Stimulated activated CD8-positive, alpha-beta memory T cell treated with anti-CD3 and anti-CD28 coated beads, Interleukin-15, amount 100 ng/mL, for 1 hour (primary cell): ENCODE data around the gene KRTAP10-11.
"Not testable (repeated sequence)": the region's sequence is repeated elsewhere in the genome, so short reads cannot be mapped to it uniquely, and the experiment has no call there.

Experiments used
- DNase-seq: peaks from one replicate; pipeline ENCODE4 v3.0.0-alpha.2; 2020; ENCODE audit warnings: low read depth

KRTAP10-11 gene

DNA sequence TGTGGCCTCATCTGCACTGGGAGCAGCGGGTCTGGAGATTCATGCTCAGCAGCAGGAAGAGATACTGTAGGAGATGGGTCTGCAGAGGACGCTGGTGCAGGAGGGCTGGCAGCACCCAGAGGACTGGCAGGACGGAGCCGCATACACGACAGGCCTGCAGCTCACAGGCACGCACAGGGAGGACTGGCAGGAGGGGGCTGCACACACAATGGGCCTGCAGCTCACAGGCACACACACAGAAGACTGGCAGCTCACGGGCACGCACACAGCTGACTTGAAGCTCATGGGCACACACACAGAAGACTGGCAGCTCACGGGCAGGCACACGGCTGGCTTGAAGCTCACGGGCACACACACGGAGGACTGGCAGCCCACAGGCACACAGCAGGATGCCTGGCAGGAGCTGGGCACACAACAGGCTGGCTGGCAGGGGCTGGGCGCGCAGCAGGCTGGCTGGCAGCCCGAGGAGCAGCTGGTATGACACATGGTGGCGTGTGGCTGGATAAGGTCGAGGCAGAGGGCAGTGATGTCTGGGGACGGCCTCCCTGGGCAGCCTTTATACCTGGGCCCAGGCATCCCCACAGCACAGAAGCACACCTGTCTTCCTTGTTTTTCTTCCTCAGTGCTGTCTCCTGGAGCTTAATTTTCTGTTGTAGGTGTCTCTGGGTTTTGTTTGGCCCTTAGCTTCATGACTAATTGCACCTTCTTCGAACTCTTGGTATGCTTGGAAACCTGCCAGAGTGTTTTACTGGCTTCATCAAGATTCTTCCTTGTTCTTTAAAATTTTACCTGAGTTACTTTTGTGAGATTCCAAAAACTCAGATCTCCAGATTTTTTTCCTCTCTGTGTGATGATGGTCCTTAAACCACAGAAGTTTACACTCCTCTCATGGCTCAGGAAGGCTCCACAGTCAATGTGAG lies 20.4 kb downstream of the KRTAP10-11 start, which contains the start of gene KRTAP12-2:
Gene KRTAP12-2, minus strand, starts transcription at position 527 of the 920 bp plus-strand sequence. Its CDS starts 41 bp downstream, at position 486.
- no peak for DNase-seq

DNA sequence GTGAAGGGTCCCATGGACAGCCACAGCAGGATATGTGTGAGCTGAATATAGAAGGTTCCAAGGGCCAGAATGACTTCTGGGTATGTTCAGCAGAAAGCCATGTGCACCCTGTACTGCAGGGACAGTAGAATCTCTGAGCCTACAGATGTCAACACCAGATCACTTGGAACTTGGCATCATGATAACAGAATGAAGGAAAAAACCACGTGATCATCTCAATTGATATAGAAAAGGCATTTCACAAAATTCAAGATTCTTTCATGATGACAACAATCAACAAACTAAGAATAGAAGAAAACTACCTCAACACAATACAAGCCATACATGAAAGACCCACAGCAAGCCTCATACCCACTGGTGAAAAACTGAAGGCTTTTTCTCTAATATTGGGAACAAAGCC lies 21.4 kb downstream of the KRTAP10-11 start:
- DNase-seq: no peak

DNA sequence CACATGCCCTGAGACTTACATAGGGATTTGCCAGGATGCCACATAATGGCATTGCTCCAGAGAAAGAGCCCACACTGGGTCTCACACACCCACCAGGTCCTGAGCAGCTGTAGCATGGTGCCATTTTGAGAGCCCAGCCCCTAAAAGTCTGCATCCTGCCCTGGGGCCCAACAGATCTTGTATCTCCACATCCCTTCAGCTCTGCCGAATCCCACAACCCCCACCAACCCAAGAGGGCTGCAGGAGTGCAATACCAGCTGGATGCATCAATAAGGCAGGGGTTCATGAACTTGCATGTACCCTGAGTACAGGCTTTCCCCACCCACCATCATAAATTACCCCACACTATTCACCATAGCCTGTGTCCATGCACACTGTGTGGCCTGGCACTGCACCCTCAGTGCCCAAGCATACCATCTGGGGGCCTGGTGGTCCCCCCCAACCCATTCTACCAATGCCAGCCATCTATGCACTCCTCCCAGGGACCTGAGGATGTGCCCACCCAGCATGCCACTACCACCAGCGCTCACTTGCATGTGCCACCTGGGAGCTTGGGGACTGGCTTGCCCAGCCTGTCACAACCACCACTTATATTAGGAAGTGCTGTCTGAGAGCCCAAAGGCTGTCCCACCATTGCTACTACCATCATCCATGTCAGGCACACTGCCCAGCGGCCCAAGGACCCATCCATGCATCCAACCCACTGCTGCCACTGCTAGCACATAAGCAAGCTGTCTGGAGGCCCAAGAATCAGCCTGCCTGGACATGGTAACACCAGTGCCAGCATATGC lies 24.6 kb downstream of the KRTAP10-11 start:
- DNase-seq: no peak

DNA sequence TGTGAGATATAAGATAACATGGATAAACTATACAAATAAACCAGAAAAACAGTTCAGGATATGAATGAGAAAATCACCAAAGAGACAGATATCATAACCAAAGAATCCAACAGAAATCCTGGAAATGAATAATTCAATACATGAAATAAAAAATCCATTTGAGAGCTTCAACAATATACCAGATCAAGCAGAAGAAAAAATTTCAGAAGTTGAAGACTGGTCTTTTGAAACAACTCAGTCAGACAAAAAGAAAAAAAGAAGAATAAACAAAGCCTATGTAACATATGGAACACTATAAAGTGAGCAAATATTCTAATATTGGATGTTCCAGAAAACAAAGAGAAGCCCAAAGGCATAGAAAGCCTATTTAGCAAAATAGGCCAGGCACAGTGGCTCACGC lies 25.7 kb downstream of the KRTAP10-11 start:
- no peak for DNase-seq

DNA sequence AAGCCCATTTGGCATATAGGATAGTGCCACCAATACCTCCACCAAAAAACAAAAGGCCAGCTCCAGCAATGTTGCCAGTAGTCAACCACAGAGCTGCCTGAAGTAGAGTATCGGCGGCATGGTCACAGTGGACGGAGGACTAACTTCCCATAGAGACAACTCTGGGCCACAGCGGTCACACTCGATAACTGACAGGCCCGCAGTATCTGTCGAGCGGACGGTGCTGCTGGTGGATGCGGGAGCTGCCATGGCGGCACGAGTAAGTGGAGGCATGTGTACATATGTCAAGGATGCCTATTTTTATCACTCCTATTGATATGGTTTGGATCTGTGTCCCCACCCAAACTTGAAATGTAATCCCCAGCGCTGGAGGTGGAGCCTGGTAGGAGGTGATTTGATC lies 31.7 kb downstream of the KRTAP10-11 start:
- DNase-seq: no peak

DNA sequence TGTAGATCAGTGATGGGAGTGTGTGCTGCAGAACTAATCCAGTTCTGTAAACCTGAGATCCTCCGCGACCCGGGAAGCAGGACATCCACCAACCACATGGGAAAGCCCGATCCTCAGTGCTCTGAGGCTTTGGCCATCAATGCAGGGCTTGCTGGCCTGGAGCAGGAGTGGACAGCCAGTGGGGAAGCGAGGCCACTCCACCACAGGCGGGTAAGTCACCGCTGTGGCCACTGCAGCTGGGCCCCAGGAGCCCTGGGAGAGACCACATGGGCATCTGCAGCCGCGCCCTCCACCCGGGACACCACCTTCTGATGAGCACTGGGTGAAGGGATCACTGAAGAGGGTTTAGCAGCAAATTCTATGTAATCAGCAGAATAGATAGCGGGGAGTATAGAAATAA lies 34.9 kb downstream of the KRTAP10-11 start:
- DNase-seq: no peak

DNA sequence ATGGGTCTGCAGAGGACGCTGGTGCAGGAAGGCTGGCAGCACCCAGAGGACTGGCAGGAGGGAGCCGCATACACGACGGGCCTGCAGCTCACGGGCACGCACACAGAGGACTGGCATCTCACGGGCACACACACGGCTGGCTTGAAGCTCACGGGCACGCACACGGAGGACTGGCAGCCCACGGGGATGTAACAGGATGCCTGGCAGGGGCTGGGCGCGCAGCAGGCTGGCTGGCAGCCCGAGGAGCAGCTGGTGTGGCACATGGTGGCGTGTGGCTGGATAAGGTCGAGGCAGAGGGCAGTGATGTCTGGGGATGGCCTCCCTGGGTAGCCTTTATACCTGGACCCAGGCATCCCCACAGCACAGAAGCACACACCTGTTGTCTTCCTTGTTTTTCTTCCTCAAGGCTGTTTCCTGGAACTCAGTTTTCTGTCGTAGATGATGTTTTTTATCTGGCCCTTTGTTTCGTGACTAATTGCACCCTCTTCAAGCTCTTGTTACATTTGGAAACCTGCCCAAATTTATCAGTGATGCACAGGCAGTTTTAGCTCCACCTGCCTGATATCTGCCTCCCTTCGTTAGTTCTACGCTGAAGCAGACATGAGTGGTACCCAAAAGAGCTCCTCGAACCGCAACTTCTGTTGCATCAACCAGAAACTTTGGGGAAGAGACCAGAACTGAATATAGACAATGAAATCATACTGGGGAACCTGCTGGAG lies 35.8 kb downstream of the KRTAP10-11 start, which contains the start of gene KRTAP12-1:
Gene KRTAP12-1, minus strand, starts transcription at position 303 of the 719 bp plus-strand sequence. Its CDS starts 40 bp downstream, at position 263.
- DNase-seq: no peak

DNA sequence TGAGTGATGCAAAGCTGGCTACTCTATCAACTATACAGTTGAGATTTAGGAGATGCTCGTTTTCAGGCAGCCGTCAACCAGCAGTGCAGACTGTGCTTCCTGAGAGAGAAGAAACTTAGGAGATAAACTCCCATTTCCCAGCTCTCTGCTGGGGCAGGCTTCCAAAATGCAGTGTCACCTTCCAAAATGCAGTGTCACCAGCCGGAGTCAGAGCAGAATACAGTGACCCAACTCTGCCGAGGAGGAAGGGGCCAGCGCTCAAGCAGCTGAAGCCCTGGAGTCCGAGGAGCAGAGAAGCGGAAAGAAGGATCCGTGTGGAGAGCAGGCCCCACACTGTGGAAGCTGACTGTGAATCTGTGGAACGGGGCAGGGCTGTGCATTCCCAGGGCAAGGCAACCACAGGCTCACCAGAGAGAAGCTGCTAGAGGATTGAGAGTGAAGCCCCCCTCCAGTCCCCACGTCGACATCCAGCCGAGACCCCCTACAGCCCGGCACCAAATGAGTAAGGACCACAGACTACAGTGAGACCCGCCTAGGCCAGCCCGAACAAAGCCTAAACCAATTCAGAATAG lies 36.5 kb downstream of the KRTAP10-11 start:
- no peak for DNase-seq

DNA sequence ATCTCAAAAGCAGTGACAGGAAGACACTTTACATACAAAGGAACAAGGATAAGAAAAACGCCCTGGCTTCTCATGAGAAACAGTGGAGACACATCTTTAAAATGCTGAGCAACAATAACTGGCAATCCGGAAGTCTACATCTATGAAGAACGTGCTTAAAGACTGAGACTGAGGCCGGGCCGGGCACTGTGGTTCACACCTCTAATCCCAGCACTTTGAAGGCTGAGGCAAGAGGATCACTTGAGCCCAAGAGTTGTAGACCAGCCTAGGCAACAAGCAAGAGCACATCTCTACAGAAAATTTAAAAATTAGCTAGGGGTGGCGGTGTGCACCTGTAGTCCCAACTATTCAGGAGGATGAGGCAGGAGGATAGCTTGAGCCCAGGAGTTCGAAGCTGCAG lies 37.9 kb downstream of the KRTAP10-11 start:
- no peak for DNase-seq

DNA sequence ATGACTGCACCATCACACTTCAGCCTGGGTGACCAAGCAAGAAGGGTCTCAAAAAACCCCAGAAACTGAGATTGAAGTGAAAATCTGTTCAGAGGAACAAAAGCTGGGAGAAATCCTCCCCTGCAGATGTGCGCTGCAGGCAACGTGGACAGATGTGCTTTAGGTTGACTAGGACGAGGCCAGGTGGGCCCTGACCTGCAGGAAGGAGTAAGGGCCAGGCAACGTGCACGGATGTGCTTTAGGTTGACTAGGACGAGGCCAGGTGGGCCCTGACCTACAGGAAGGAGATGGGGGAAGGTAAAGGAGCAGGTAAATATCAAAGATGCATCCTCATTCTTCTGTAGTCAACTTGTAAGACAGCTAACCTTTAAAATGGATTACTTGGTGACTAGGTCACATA lies 38.3 kb downstream of the KRTAP10-11 start:
- no peak for DNase-seq

DNA sequence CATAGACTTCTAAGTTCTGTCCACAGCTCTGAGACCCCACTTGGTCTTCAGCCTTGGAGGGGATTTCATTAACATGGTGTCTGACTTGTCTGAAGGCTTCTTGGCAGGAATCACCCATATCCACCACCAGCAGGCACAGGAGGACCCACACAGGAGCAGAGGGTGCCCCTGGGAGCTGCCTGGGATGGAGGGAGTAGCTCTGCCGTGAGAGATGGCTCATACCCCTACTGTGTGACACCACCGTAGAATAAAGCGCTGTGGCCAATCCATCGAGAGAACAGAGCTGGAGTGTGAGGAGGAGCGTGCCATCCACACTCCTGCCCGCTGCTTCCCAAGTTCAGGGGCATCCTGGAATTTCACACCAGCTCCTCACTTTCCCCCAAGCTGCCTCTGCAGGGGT lies 38.8 kb downstream of the KRTAP10-11 start:
- not testable (repeated sequence) for DNase-seq

DNA sequence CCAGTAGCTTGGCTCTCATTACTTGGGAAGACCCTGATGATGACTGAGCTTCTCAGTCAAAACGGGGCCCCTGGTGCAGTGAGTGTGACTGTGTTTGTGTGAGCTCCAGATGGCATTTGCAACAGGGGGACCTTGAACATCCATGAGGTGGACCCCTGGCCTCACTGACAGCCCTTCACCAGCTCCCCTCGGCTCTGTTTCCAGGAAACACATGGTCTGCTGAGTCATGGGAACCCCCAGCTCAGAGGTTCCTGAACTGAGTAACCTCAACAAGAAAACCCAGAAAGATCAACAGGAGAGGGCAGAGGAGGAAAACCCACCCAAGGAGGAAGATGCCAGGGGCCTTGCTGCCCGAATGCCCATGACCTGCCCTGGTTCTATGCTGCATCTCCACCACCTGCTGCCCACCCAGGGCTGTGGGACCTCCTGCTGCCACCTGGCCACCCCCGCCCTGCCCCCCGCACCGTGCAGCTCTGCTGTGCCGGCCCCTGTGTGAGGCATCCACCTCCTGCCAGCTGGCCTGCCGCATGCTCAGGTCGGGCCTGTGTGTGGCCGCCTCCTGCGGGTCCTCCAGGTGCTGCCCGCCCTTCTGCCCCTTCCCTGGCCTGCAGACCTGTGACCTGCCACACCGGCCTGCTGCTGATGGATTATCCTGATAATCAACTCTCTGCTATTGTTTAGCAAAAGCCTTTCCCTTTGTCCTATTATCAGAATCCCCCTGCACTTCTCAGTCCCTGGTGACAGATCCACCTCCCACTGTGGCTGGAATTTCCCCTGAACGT lies 40.0 kb downstream of the KRTAP10-11 start:
- no peak for DNase-seq

DNA sequence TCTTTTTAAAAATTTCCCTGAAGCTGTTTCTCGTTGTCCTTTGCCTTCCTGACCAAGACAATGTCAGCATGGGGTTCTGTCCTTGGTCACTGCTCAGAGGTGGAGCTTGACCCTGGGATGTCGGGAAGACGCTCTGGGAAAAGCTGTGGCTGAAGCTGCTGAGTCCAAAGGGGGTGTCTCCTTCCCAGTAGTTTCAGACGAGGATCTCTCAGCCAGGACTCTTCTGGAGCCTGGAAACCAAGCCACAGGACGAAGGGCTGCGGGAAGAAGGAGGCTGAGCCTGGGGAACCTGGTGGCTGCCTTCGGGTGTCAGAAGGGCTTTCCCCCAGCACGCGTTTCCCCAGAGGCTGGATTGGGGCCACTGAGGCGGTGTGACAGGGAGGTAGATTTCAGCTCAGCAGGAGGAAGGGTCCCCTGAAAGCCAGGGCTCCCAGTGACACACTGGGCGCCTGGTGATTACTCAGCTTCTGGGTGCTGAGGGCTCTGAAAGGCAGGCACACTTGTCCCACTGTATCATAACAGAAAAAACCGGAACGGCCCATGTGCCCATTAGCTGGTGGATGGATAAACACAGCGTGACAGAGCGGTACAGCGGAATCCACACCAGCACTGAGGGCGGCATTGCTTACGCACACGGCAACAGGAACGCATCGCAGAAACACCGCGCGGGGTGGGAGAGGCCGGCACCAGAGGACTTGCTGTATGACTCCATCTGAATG lies 40.8 kb downstream of the KRTAP10-11 start:
- no peak for DNase-seq

DNA sequence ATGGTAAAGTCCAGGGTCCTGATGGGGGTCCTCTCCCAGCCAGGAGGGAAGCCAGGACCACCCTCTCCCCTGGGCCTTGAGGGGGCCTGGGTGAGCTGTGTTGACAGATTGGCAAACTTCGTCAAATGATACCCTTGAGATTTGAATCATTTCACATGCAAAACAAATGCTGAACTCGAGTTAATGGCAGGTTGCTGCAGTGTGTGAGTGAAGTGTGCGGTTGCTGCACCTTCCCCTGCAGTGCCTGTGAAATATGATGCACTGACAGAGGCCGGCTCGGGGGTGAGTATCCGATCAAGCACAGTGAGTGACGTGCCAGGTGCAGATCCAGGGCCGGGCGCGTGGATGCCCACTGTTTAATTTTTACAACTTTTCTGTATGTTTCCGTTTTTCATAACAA lies 41.5 kb downstream of the KRTAP10-11 start:
- DNase-seq: no peak

DNA sequence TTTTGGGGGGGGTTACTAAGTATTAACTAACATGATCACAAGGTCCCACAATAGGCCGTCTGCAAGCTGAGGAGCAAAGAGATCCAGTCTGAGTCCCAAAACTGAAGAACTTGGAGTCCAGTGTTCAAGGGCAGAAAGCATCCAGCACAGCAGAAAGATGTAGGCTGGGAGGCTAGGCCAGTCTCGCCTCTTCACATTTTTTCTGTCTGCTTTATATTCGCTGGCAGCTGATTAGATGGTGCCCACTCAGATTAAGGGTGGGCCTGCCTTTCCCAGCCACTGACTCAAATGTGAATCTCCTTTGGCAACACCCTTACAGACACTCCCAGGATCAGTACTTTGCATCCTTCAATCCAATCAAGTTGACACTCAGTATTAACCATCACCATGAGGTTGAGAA lies 43.5 kb downstream of the KRTAP10-11 start:
- not testable (repeated sequence) for DNase-seq

DNA sequence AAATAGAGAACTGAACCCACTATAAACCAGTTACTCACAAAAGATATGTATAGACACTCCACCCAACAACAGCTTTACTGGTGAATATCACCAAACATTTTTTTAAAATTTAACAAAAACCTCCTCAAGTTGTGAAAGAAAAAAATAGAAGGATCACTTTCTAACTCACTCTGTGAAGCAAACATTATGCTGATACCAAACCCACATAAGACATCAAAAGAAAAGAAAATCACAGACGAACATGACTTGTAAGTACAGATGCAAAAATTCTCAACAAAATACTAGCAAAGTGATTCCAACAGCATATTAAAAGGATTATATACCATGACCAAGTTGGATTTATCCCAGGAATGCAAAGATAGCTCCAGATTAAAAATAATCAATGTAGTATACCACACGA lies 45.5 kb downstream of the KRTAP10-11 start:
- DNase-seq: no peak

DNA sequence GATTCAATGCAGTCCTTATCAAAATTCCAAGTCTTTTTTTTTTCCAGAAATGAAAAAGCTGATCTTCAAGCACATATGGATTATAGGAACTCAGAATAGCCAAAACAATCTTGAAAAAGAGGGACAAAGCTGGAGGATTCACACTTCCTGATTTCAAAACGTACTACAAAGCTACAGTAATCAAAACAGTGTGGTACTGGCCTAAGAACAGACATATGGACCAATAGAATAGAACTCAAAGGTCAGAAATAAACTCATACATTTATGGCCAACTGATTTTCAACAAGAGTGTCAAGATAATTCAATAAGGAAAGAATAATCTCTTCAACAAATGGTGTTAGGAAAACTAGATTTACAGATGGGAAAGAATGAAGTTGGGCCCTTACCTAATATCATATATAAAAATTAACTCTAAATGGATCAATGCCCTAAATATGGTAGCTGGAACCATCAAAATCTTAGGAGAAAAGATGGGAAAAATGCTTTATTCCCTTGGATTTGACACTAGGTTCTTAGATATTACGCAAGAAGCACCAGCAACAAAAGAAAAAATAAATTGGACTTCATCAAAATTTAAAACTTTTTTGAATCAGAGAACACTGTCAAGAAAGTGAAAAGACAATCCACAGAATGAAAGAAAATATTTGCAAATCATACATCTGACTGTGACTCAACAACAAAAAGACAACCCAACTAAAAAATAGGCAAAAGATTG lies 46.7 kb downstream of the KRTAP10-11 start:
- no peak for DNase-seq

DNA sequence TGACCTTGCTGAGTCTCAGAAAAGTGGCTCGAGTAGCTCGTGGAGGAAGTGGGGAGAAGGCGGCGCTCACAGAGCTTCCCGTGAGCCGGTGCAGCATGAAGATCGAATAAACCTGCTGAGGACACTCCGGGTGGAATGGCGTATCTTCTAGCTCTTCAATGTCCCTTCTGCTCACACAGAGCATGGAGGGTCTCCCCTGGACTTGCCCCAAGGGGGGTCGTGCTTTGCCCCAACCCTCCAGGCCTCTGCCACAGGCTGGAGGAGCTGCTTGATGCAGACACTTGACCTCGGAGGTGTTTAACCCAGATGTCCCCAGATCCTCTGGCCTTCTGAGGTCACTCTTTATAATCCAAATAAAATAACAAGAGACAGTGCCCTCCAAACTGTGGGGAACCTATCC lies 48.6 kb downstream of the KRTAP10-11 start:
- DNase-seq: no peak

DNA sequence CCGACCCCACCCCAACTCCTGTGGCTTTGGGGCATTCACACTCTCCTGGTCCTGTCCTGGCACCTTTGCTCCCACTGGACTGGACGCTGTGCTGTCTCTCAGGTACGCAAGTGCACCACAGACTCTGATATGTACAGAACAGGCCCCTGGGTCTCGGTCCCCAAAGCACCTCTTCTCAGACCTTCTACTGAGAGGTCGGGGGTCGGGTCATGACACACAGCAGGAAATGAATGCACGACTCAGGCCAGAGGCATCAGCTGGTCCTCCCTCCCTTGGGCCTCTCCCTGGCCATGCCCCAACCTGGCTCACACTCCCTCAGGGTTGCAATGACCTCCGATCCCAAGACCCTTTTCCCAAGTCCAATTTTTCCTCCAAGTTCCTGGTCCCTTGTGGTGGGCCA lies 49.0 kb downstream of the KRTAP10-11 start:
- DNase-seq: no peak

DNA sequence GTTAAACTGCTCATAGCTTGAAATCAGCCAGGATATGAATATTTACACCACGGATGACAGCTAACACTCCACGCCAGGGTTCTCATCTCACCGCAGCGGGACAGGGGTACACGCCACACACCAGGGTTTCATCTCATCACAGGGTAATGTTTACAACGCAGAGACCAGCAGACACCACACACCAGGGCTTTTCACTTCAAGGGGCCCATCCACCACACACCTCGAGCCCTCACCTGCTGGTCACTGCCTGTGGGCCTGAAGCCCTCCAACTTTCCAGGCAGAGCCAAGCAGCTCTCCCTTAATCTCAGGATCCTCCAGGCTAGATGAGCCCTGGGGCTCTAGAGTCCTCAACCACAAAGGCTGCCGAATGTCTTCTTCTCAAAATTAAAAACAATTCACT lies 49.4 kb downstream of the KRTAP10-11 start:
- no peak for DNase-seq
